Left ventricle myocardium inferior (tissue), 1 donor: ENCODE measurements around the gene DIAPH1. TPM values are rescaled to one million over a fixed set of nuclear protein-coding genes. Genes with fewer than 3 reads are reported as not detected.

Experiments
- DNase-seq: peaks from one replicate; pipeline ENCODE4 v3.0.0-alpha.2; 2020
- H3K27ac ChIP-seq: fragments of 200-600 bp; replicated peaks from 2 replicates; pipeline ENCODE4 v1.8.0; 2021
- H3K27me3 ChIP-seq: fragments of 200-600 bp; 2 replicates; pipeline ENCODE4 v1.8.0; 2021; ENCODE audit warnings: low read depth
- H3K36me3 ChIP-seq: fragments of 200-600 bp; 2 replicates; pipeline ENCODE4 v1.8.0; 2021
- H3K4me1 ChIP-seq: fragments of 200-600 bp; 2 replicates; pipeline ENCODE4 v1.8.0; 2021
- H3K4me3 ChIP-seq: fragments of 200-600 bp; 2 replicates; pipeline ENCODE4 v1.8.0; 2021; ENCODE audit warnings: mild to moderate bottlenecking, moderate library complexity
- H3K9me3 ChIP-seq: fragments of 200-600 bp; replicated peaks from 2 replicates; pipeline ENCODE4 v1.8.0; 2021
- intact Hi-C: fragments of 100-400 bp; cut with micrococcal nuclease; formaldehyde crosslinking; loops from one replicate; pipeline ENCODE4 v1.11.0; 2022
- total RNA-seq: library from RNA; stranded (reverse); fragmentation: NEBNext Ultra II Directional; extraction: Animal tissue kit (Norgen Biotek cat#: 25700); gene quantifications from one replicate; pipeline ENCODE4 v1.2.1, GENCODE V29; 2021
- TF ChIP-seq, protein P1 (sequence below): fragments of 200-600 bp; IDR thresholded peaks from 2 replicates; pipeline ENCODE4 v1.8.0; 2021; ENCODE audit warnings: antibody characterized with exemption, mild to moderate bottlenecking, borderline replicate concordance
- donor health status: DM: no; HTN: yes; CAD: no; lungs with severe emphysema.

The DIAPH1 gene
- total RNA-seq, 1 donor from 2014 or later = 53.1 TPM

GRCh38 chr5:141639357-141640050, 20.7 kb upstream of the DIAPH1 start:
- intact Hi-C loops = no loop called here
- Histone ChIP-seq H3K4me3 (no peak overlapping the region), H3K27me3 (no peaks in the 10 kb centered on the region), H3K9me3 (no peaks in the 10 kb centered on the region), H3K36me3 (no peaks in the 10 kb centered on the region), H3K4me1 (peaks cover 37% of the 10 kb centered on the region), H3K27ac (no peak overlapping the region)
- DNase-seq = no peak
- TF ChIP-seq, protein P1, sequence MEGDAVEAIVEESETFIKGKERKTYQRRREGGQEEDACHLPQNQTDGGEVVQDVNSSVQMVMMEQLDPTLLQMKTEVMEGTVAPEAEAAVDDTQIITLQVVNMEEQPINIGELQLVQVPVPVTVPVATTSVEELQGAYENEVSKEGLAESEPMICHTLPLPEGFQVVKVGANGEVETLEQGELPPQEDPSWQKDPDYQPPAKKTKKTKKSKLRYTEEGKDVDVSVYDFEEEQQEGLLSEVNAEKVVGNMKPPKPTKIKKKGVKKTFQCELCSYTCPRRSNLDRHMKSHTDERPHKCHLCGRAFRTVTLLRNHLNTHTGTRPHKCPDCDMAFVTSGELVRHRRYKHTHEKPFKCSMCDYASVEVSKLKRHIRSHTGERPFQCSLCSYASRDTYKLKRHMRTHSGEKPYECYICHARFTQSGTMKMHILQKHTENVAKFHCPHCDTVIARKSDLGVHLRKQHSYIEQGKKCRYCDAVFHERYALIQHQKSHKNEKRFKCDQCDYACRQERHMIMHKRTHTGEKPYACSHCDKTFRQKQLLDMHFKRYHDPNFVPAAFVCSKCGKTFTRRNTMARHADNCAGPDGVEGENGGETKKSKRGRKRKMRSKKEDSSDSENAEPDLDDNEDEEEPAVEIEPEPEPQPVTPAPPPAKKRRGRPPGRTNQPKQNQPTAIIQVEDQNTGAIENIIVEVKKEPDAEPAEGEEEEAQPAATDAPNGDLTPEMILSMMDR = no peak

GRCh38 chr5:141638771-141639170, 20.0 kb upstream of the DIAPH1 start:
- DNase-seq = no peak
- Histone ChIP-seq H3K4me1 (peaks cover 40% of the 10 kb centered on the region), H3K9me3 (no peaks in the 10 kb centered on the region), H3K36me3 (no peaks in the 10 kb centered on the region), H3K4me3 (no peak overlapping the region), H3K27ac (no peak overlapping the region), H3K27me3 (no peaks in the 10 kb centered on the region)
- TF ChIP-seq, protein P1 = no peak
- intact Hi-C loops = no loop called here

- Histone ChIP-seq H3K36me3 (no peaks in the 10 kb centered on the region), H3K4me3 (peak overlapping the region; percentile 90), H3K27me3 (no peaks in the 10 kb centered on the region), H3K27ac (no peak overlapping the region), H3K9me3 (no peaks in the 10 kb centered on the region), H3K4me1 (peaks cover 41% of the 10 kb centered on the region)
- DNase-seq = peak; percentile 56
- intact Hi-C loops = no loop called here
- TF ChIP-seq, protein P1 = peak; percentile 34
Observed at GRCh38 chr5:141637767-141638419, 19.1 kb upstream of the DIAPH1 start.

DNA sequence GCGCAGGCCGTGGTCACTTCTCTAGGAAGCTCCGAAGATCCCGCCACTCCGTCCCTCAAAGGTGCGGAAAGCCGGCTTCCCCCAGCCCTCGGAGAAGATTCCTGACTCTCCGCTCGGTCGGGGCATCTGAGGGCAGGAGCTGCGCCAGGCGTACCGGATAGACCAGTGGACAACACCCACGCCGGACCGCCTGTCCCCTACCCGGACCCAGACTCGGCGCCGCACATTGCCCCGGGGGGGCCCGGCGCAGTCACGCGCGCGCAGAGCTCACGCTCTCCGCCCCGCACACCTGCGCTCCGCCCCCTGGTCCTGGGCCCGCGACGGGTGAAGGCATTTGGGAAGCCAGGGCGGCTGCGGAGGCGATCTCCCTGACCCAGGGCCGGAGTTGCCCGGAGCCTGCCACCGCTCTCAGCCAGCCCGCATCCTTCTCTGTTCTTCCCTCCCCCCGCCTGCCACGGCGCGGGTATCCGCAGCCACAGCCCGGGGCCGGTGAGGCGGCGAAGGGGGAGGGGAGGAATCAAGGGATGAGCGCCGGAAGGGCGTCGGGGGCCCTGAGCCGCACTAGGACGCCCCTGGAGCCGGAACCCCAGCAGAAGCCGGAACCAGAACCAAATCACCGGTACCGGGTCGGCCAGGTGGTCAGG, 18.4 kb upstream of the DIAPH1 start:
- Histone ChIP-seq H3K36me3 (no peaks in the 10 kb centered on the region), H3K9me3 (no peaks in the 10 kb centered on the region), H3K4me1 (peaks cover 45% of the 10 kb centered on the region), H3K27me3 (no peaks in the 10 kb centered on the region), H3K27ac (peak overlapping the region; percentile 86), H3K4me3 (peak overlapping the region; percentile 90)
- intact Hi-C loops = no loop called here
- TF ChIP-seq, protein P1 = no peak
- no peak for DNase-seq

GRCh38 chr5:141636413-141637122, 17.8 kb upstream of the DIAPH1 start, which contains the start of the genes HDAC3 and RELL2:
Gene HDAC3, minus strand, starts transcription at chr5:141636849. Its CDS starts 59 bp downstream, at chr5:141636790.
Gene RELL2, plus strand, starts transcription at chr5:141636997. Its CDS starts 1,229 bp downstream, at chr5:141638226.
- Histone ChIP-seq H3K27ac (peak within 1 kb of the TSS; percentile 86), H3K27me3 (no peaks in the 10 kb centered on the region), H3K9me3 (no peaks in the 10 kb centered on the region), H3K4me3 (peak within 1 kb of the TSS; percentile 90), H3K36me3 (no peaks in the 10 kb centered on the region), H3K4me1 (peaks cover 45% of the 10 kb centered on the region)
- TF ChIP-seq, protein P1 = no peak
- intact Hi-C loops = no loop called here
- peak; percentile 95 for DNase-seq
